Sigmoid colon (tissue), 4 donors: ENCODE measurements around the gene NTN1.

ENCODE experiments used
- CTCF ChIP-seq, 4 experiments: fragments of 450-650 bp in 3 of 4; fragments of 200-600 bp in 1 of 4; IDR thresholded peaks; one replicate each; pipeline ENCODE4 v1.5.1; 2016 to 2019; ENCODE audit warnings: antibody characterized with exemption in 4 of 4, mild to moderate bottlenecking in 3 of 4, moderate library complexity in 2 of 4
- EP300 ChIP-seq, 4 donors: sonication (generic); formaldehyde crosslinking; IDR thresholded peaks; one replicate each; pipeline ENCODE4 v1.6.1; 2017; ENCODE audit warnings: antibody characterized with exemption in 4 of 4

DNA sequence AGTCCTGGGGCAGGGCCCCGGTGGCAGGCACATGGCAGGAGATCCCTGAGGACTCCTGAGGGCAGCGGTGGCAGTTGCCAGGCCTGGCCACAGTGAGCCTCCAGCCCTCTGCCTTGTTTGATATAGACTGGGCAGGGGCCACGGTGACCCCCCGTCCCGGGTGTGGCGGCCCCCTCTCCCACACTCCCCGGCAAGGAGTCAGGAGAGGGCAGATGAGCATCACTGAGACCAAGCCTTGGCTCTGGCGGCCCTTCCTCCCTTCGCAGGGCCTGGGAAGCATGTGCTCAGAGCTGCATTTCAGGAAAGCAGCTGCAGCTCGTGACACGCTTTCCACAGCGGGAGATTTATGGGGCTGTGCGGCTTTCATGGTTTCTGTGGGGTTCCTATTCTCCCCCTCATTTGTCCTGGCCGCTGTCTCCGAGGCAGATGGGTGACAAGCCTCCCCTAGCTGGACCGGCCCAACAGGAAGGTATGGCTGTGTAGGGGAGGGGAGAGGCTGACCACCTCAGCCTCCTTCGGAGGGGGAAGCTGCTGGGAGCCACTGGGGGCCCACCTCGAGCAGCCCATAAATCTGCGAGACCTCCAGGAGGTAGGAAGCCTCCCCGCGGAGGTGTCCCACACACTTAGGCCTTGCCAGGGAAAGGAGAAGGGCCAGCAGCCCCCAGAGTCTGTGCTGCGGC, 211.4 kb downstream of the NTN1 start:
- TF ChIP-seq CTCF (IDR thresholded peaks at IDR 0.05) (no peak), EP300 (IDR thresholded peaks at IDR 0.05) (no peak)
